ENCODE measurements around the gene SMARCB1. TPM values are rescaled to one million over a fixed set of nuclear protein-coding genes. Genes with fewer than 3 reads are reported as not detected.

Gene SMARCB1
- total RNA-seq, 3 donors from 2014 or later, result 105 to 128 (median 109) TPM

DNA sequence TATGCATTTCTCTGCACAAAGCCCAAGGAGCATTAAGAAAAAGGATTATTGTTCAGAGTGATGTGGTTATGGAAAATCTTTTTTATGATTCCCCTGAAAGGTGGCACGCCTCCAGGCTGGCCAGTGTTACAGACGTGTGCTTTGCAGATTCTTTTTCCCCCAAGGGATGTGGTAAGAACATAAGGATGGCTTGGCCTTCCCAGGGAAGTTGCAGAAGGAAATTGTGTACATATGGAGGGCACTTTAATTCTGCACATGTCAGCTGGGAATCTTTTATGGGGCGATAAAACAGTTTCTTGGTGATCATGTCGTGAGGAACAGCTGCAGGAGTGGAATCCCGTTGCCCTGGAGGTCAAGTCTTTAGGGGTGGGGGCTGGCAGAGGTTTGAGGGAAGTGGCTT lies 9.7 kb downstream of the SMARCB1 start:
- peaks cover 11% of the 10 kb centered on the region for H3K4me1 Mint-ChIP-seq (ENCODE audit: low read depth)

DNA sequence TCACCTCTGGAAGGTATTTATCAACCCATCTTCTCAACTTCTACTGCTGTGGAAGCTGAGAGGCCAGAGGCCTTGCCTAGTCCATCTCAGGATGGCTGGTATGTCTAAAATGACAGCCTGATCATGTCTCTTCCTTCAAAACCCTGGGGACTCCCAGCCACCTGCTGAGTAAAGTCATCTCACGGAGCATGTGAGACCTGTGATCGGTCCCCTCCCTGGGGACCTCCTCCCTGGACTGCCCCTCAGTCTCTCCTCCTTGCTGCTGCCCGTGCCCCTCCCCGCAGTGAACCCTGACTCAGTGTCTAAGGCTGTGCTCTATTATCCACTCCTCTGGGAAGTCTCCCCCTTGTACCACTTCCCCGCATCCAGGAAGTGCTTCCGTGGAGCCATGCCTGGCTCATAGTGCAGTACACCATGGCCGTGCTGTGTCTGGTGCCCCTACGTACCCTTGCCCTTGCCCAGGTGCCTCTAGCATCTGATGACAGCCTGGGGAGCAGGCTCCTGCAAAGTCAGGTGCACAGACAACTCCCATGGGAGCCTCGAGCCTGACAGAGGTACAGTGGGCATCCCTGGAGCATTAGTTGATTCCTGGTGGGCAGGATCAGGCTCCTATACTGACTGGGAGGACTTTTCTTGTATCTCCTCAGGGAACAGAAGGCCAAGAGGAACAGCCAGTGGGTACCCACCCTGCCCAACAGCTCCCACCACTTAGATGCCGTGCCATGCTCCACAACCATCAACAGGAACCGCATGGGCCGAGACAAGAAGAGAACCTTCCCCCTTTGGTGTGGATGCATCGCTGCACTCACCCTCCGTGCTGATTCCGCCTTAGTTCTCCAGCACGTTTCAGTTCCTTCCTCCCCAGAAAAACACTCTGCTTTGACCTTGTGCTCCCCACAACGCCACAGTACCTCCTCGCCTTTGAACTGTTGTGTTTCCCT lies 13.8 kb downstream of the SMARCB1 start:
- DNase-seq (no peak), ATAC-seq (no peak)
- Mint-ChIP-seq H3K36me3 (ENCODE audit: insufficient read depth) (peaks cover 32% of the 10 kb centered on the region), H3K4me3 (no peak overlapping the region), H3K9me3 (no peaks in the 10 kb centered on the region), H3K4me1 (ENCODE audit: low read depth) (peaks cover 1% of the 10 kb centered on the region), H3K27me3 (ENCODE audit: low read depth) (no peaks in the 10 kb centered on the region)

More for the DNA sequence above, 9.7 kb downstream of the SMARCB1 start:
- no peak for ATAC-seq
- no peak for DNase-seq
- no peak overlapping the region for H3K4me3 Mint-ChIP-seq
- H3K27me3 Mint-ChIP-seq (ENCODE audit: low read depth), result no peaks in the 10 kb centered on the region
- peaks cover 29% of the 10 kb centered on the region for H3K36me3 Mint-ChIP-seq (ENCODE audit: insufficient read depth)
- no peaks in the 10 kb centered on the region for H3K9me3 Mint-ChIP-seq

GRCh38 chr22:23801238-23801821 lies 14.6 kb downstream of the SMARCB1 start:
- H3K27me3 Mint-ChIP-seq (ENCODE audit: low read depth), result no peaks in the 10 kb centered on the region
- H3K4me1 Mint-ChIP-seq (ENCODE audit: low read depth), result peaks cover 1% of the 10 kb centered on the region
- peaks cover 34% of the 10 kb centered on the region for H3K36me3 Mint-ChIP-seq (ENCODE audit: insufficient read depth)
- H3K4me3 Mint-ChIP-seq, result no peak overlapping the region
- H3K9me3 Mint-ChIP-seq, result no peaks in the 10 kb centered on the region
- no peak for DNase-seq
- ATAC-seq, result no peak

GRCh38 chr22:23801886-23802377 lies 15.2 kb downstream of the SMARCB1 start:
- Mint-ChIP-seq H3K27me3 (ENCODE audit: low read depth) (no peaks in the 10 kb centered on the region), H3K4me3 (no peak overlapping the region), H3K4me1 (ENCODE audit: low read depth) (peaks cover 1% of the 10 kb centered on the region), H3K9me3 (no peaks in the 10 kb centered on the region), H3K36me3 (ENCODE audit: insufficient read depth) (peaks cover 34% of the 10 kb centered on the region)
- no peak for DNase-seq
- ATAC-seq, result no peak

DNA sequence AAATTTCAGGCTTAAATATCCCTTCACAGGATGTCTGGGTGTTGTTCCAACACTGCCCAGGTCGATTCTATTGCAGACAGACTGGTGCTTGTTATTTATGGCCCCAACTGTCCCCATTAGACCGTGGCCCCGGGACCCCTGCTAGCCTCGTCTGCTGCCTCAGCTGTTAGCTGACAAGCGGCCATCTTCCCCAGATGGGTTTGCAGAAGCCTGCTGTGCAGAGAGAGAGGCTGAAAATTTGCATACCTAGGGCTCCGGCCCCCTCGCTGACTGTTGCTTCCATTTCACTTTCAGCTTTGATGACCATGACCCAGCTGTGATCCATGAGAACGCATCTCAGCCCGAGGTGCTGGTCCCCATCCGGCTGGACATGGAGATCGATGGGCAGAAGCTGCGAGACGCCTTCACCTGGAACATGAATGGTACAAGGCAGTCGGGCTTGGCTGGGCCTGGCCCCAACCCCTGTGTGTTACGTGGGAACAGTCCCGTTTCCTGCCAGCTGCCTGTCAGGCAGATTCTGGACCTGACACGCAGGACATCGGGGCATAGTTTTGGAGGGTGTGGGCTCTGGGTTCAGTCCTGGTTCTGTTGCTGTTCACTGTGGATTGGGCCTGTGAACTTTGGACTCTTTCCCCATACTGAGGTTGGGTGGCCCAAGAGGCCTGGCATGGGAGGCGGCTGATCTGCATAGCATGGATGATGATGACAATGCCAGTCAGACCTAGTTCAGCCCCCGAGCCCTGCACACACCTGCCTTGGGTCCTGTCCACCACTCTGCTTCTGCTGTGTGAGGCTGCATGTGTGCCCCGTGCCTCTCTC lies 16.4 kb downstream of the SMARCB1 start:
- Mint-ChIP-seq H3K36me3 (ENCODE audit: insufficient read depth) (peaks cover 41% of the 10 kb centered on the region), H3K4me1 (ENCODE audit: low read depth) (peaks cover 1% of the 10 kb centered on the region), H3K27me3 (ENCODE audit: low read depth) (no peaks in the 10 kb centered on the region), H3K4me3 (no peak overlapping the region), H3K9me3 (no peaks in the 10 kb centered on the region)
- ATAC-seq (no peak), DNase-seq (no peak)

DNA sequence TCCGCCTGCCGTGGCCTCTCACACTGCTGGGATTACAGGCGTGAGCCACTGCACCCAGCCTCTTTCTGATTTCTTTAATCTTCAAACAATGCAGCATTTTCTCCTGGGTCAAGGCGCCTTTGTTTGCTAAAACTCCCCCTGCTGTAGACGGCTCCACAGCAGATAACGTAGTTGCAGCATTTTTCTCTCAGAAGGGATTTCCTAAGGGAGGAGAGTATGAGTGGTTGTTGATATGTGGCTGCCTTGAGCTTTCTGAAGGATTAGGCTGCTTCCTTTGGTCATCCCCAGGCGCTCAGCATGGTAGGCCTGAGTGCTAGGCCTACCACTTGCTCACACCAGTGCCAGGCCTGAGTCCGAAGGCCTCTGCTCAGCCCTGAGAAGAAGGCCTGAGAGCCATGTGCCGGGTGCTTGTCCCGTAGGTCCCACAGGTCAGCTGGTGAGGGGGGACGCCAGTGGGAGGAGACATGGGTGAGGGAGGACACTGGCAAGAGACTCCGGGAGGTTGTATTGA lies 18.1 kb downstream of the SMARCB1 start:
- Mint-ChIP-seq H3K27me3 (ENCODE audit: low read depth) (no peaks in the 10 kb centered on the region), H3K4me3 (no peak overlapping the region), H3K9me3 (no peaks in the 10 kb centered on the region), H3K4me1 (ENCODE audit: low read depth) (peaks cover 1% of the 10 kb centered on the region), H3K36me3 (ENCODE audit: insufficient read depth) (peaks cover 41% of the 10 kb centered on the region)
- no peak for ATAC-seq
- no peak for DNase-seq

DNA sequence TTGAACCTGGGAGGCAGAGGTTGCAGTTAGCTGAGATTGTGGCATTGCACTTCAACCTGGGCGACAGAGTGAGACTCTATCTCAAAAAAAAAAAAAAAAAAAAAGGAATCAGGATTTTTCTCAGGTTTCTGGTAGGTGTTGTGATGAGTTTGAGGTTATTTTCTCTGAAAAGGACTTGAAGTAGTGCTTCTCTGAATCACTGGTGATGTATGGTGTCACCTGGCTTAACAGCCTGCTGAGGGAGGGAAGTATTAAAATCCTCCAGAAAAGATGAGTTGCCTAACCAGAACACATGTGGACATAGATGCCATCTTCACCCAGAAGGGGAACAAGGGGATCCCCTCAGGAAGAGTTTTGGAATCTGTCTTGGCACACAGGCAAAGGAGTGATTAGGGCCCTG lies 20.1 kb downstream of the SMARCB1 start:
- Mint-ChIP-seq H3K36me3 (ENCODE audit: insufficient read depth) (peaks cover 37% of the 10 kb centered on the region), H3K4me3 (no peak overlapping the region), H3K4me1 (ENCODE audit: low read depth) (no peaks in the 10 kb centered on the region), H3K27me3 (ENCODE audit: low read depth) (no peaks in the 10 kb centered on the region), H3K9me3 (no peaks in the 10 kb centered on the region)
- ATAC-seq (no peak), DNase-seq (no peak)

GRCh38 chr22:23812378-23812777 lies 25.6 kb downstream of the SMARCB1 start:
- Mint-ChIP-seq H3K27me3 (ENCODE audit: low read depth) (no peaks in the 10 kb centered on the region), H3K4me3 (no peak overlapping the region)

DNA sequence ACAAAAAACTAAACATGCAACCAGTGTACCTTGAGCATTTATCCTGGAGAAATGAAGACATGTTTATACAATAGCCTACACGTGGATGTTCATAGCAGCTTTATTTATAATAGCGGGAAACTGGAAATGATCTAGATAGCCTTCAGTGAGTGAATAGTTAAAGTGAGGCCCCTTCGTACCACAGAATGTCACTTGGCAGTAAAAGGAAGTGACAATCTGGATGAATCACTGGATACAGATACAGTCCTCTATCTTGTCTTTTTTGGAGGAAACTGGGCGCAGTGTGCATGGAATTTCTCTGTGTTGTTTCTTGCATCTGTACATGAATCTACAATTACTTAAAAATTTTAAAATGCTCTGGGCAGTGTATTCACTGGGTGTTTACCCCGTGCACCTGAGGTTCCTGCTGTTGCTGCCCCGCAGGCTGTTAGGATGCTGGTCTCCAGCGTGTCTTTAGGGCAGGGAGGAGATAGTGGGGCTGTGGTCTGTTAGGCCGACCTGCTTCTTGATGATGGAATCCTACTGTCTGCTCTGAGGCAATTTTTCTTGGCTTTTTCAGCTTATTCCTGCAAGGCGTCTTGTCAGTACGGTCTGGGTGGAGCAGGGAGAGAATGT lies 28.9 kb downstream of the SMARCB1 start:
- Mint-ChIP-seq H3K4me3 (no peak overlapping the region), H3K27me3 (ENCODE audit: low read depth) (no peaks in the 10 kb centered on the region), H3K36me3 (ENCODE audit: insufficient read depth) (peaks cover 31% of the 10 kb centered on the region), H3K9me3 (no peaks in the 10 kb centered on the region), H3K4me1 (ENCODE audit: low read depth) (peaks cover 7% of the 10 kb centered on the region)
- no peak for DNase-seq
- ATAC-seq, result no peak

More at GRCh38 chr22:23812378-23812777, 25.6 kb downstream of the SMARCB1 start:
- H3K9me3 Mint-ChIP-seq, result no peaks in the 10 kb centered on the region
- peaks cover 1% of the 10 kb centered on the region for H3K4me1 Mint-ChIP-seq (ENCODE audit: low read depth)
- ATAC-seq, result no peak
- no peak for DNase-seq
- peaks cover 24% of the 10 kb centered on the region for H3K36me3 Mint-ChIP-seq (ENCODE audit: insufficient read depth)

- H3K9me3 Mint-ChIP-seq, result no peaks in the 10 kb centered on the region
- DNase-seq, result no peak
- no peak overlapping the region for H3K4me3 Mint-ChIP-seq
- peaks cover 8% of the 10 kb centered on the region for H3K4me1 Mint-ChIP-seq (ENCODE audit: low read depth)
- ATAC-seq, result no peak
- H3K36me3 Mint-ChIP-seq (ENCODE audit: insufficient read depth), result peaks cover 29% of the 10 kb centered on the region
- H3K27me3 Mint-ChIP-seq (ENCODE audit: low read depth), result no peaks in the 10 kb centered on the region
These were observed 29.6 kb downstream of the SMARCB1 start for GRCh38 chr22:23816156-23816976.

GRCh38 chr22:23817146-23817545 lies 30.4 kb downstream of the SMARCB1 start:
- no peak for DNase-seq
- Mint-ChIP-seq H3K4me1 (ENCODE audit: low read depth) (peaks cover 8% of the 10 kb centered on the region), H3K4me3 (no peak overlapping the region), H3K9me3 (no peaks in the 10 kb centered on the region), H3K36me3 (ENCODE audit: insufficient read depth) (peaks cover 23% of the 10 kb centered on the region), H3K27me3 (ENCODE audit: low read depth) (no peaks in the 10 kb centered on the region)
- no peak for ATAC-seq

GRCh38 chr22:23818541-23818940 lies 31.8 kb downstream of the SMARCB1 start:
- Mint-ChIP-seq H3K27me3 (ENCODE audit: low read depth) (no peaks in the 10 kb centered on the region), H3K36me3 (ENCODE audit: insufficient read depth) (peaks cover 28% of the 10 kb centered on the region), H3K4me1 (ENCODE audit: low read depth) (peaks cover 7% of the 10 kb centered on the region)

DNA sequence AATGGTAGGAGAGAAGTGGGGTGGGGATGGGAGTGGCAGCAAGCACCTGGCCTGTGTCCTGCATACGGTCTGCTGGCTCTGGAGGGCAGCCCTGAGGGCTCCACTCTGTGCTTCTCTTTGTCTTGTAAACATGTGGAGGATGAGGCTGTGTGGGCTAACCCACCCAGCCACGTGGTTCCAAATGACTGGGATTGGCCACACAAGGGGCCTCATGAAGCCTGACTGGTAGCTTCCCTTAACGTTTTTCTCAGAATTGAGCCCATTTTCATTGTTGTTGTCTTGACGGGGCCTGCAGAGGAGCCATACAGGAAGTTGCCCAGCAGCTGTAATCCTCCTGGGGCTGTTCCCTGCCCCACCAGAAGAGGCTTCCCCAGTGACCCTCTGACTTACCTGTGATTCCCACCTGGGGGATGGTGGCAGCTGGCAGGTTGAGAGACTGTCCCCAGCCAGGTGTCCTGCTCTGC lies 34.0 kb downstream of the SMARCB1 start:
- no peak for DNase-seq
- no peak overlapping the region for H3K4me3 Mint-ChIP-seq
- peaks cover 7% of the 10 kb centered on the region for H3K4me1 Mint-ChIP-seq (ENCODE audit: low read depth)
- H3K36me3 Mint-ChIP-seq (ENCODE audit: insufficient read depth), result peaks cover 35% of the 10 kb centered on the region
- no peaks in the 10 kb centered on the region for H3K9me3 Mint-ChIP-seq
- ATAC-seq, result no peak
- H3K27me3 Mint-ChIP-seq (ENCODE audit: low read depth), result no peaks in the 10 kb centered on the region

More at GRCh38 chr22:23818541-23818940, 31.8 kb downstream of the SMARCB1 start:
- H3K9me3 Mint-ChIP-seq, result no peaks in the 10 kb centered on the region
- DNase-seq, result no peak
- no peak overlapping the region for H3K4me3 Mint-ChIP-seq
- no peak for ATAC-seq
